Breast epithelium (tissue), 4 donors: ENCODE results near the gene ZCWPW2. TPM values are rescaled to one million over a fixed set of nuclear protein-coding genes. Genes with fewer than 3 reads are reported as not detected.

ENCODE experiments used
- DNase-seq, 2 donors: peaks; one replicate each; pipeline ENCODE4 v3.0.0-alpha.2; 2019; ENCODE audit warnings: low spot score in 2 of 2
- H3K27ac ChIP-seq, 2 donors: fragments of 200-600 bp; sonication (generic) in 1 of 2; one replicate each; pipeline ENCODE4 v1.5.1; 2016 to 2019; ENCODE audit warnings: mild to moderate bottlenecking in 1 of 2
- H3K27me3 ChIP-seq, 2 donors: fragments of 200-600 bp; sonication (generic) in 1 of 2; one replicate each; pipeline versions ENCODE4 v1.5.1 to v1.6.0; 2017 to 2019; ENCODE audit warnings: control low read depth in 1 of 2, mild to moderate bottlenecking in 1 of 2
- H3K36me3 ChIP-seq: fragments of 200-600 bp; one replicate; pipeline ENCODE4 v1.5.1; 2019
- H3K4me1 ChIP-seq, 2 donors: fragments of 200-600 bp; sonication (generic); one replicate each; pipeline ENCODE4 v1.5.1; 2016 to 2019; ENCODE audit warnings: control low read depth in 1 of 2
- H3K4me3 ChIP-seq, 3 donors: fragments of 200-600 bp; sonication (generic); 1 replicate in 2 of 3; 2 replicates in 1 of 3; pipeline ENCODE4 v1.5.1; 2016 to 2019; ENCODE audit warnings: mild to moderate bottlenecking in 3 of 3, moderate library complexity in 2 of 3
- H3K9me3 ChIP-seq, 2 donors: fragments of 200-600 bp; sonication (generic) in 1 of 2; one replicate each; pipeline ENCODE4 v1.5.1; 2016 to 2019; ENCODE audit warnings: control low read depth in 1 of 2
- POLR2A ChIP-seq: fragments of 450-650 bp; IDR thresholded peaks from one replicate; pipeline ENCODE4 v1.6.1; 2016; ENCODE audit warnings: antibody characterized with exemption, mild to moderate bottlenecking, moderate library complexity
- POLR2AphosphoS5 ChIP-seq, 3 donors: sonication (generic); formaldehyde crosslinking; IDR thresholded peaks; one replicate each; pipeline ENCODE4 v1.6.1; 2017; ENCODE audit warnings: antibody characterized with exemption in 3 of 3
- intact Hi-C: fragments of 100-400 bp; cut with DNase I; formaldehyde crosslinking; loops from one replicate; pipeline ENCODE4 v1.15.1; 2023; ENCODE audit warnings: low total_unique reads
- total RNA-seq, 3 donors: library from RNA; depleted of rRNA; stranded (reverse); fragments of >200 nt; gene quantifications; one replicate each; pipeline ENCODE4 v1.1.0, GENCODE V29; 2016
- TF ChIP-seq, protein P1 (sequence below), 3 donors: fragments of 450-650 bp; IDR thresholded peaks; one replicate each; pipeline ENCODE4 v1.5.1; 2016 to 2017; ENCODE audit warnings: antibody characterized with exemption in 3 of 3, mild to moderate bottlenecking in 3 of 3, moderate library complexity in 3 of 3

The ZCWPW2 gene
- total RNA-seq, 3 donors from 2014 or later = 1.1 to 2.3 (median 1.3) TPM

GRCh38 chr3:28406241-28406640 lies 57.7 kb downstream of the ZCWPW2 start:
- intact Hi-C loops = no loop called here
- Histone ChIP-seq H3K27ac (no peak overlapping the region), H3K9me3 (peaks cover 17 to 42% of the 10 kb centered on the region in 2 donors), H3K4me1 (no peaks in the 10 kb centered on the region), H3K4me3 (no peak overlapping the region), H3K36me3 (no peaks in the 10 kb centered on the region), H3K27me3 (no peaks in the 10 kb centered on the region)
- TF ChIP-seq POLR2A = no peak
- TF ChIP-seq POLR2AphosphoS5 (IDR thresholded peaks at IDR 0.05) = no peak
- TF ChIP-seq, protein P1, sequence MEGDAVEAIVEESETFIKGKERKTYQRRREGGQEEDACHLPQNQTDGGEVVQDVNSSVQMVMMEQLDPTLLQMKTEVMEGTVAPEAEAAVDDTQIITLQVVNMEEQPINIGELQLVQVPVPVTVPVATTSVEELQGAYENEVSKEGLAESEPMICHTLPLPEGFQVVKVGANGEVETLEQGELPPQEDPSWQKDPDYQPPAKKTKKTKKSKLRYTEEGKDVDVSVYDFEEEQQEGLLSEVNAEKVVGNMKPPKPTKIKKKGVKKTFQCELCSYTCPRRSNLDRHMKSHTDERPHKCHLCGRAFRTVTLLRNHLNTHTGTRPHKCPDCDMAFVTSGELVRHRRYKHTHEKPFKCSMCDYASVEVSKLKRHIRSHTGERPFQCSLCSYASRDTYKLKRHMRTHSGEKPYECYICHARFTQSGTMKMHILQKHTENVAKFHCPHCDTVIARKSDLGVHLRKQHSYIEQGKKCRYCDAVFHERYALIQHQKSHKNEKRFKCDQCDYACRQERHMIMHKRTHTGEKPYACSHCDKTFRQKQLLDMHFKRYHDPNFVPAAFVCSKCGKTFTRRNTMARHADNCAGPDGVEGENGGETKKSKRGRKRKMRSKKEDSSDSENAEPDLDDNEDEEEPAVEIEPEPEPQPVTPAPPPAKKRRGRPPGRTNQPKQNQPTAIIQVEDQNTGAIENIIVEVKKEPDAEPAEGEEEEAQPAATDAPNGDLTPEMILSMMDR (IDR thresholded peaks at IDR 0.05) = no peak
- DNase-seq = no peak

- H3K4me1 ChIP-seq = no peaks in the 10 kb centered on the region
- DNase-seq = no peak
- intact Hi-C loops = no loop called here
- peaks cover 0 to 10% of the 10 kb centered on the region in 2 donors for H3K9me3 ChIP-seq
- H3K27ac ChIP-seq = no peak overlapping the region
- no peaks in the 10 kb centered on the region for H3K36me3 ChIP-seq
- no peak overlapping the region for H3K4me3 ChIP-seq
- no peaks in the 10 kb centered on the region for H3K27me3 ChIP-seq
- TF ChIP-seq, protein P1 (IDR thresholded peaks at IDR 0.05) = no peak
- TF ChIP-seq POLR2A = no peak
- TF ChIP-seq POLR2AphosphoS5 (IDR thresholded peaks at IDR 0.05) = no peak
Measured at GRCh38 chr3:28449398-28449797, 100.9 kb downstream of the ZCWPW2 start.

DNA sequence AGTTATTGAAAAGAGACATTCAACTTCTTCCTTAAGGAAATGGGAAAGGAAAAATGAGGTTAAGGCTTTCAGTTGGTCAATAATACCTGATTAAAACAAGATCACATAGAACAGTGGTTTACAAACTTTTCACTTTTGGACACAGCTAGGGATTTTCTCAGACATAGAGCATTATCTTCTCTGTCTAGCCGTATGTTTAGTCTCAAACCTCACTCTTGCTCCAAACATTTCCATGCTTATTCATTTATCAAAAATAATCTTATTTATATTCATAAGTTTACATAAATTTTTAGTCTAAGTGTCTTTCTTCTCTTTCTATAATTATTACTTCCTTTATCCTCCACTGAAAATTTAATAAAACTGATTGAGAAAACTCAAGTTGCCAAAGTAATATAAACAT lies 114.3 kb downstream of the ZCWPW2 start:
- no peak overlapping the region for H3K4me3 ChIP-seq
- intact Hi-C loops = no loop called here
- no peak overlapping the region for H3K27ac ChIP-seq
- TF ChIP-seq POLR2A (no peak), POLR2AphosphoS5 (IDR thresholded peaks at IDR 0.05) (no peak)
- TF ChIP-seq, protein P1 (IDR thresholded peaks at IDR 0.05) = no peak
- H3K4me1 ChIP-seq = no peaks in the 10 kb centered on the region
- no peaks in the 10 kb centered on the region for H3K9me3 ChIP-seq
- no peak for DNase-seq
- no peaks in the 10 kb centered on the region for H3K27me3 ChIP-seq
- peaks cover under 1% of the 10 kb centered on the region for H3K36me3 ChIP-seq

GRCh38 chr3:28467414-28467813 lies 118.9 kb downstream of the ZCWPW2 start:
- H3K36me3 ChIP-seq = no peaks in the 10 kb centered on the region
- peaks cover 0 to 9% of the 10 kb centered on the region in 2 donors for H3K9me3 ChIP-seq
- DNase-seq = no peak
- no peak overlapping the region for H3K4me3 ChIP-seq
- H3K27ac ChIP-seq = no peak overlapping the region
- intact Hi-C loops = no loop called here
- H3K4me1 ChIP-seq = no peaks in the 10 kb centered on the region
- H3K27me3 ChIP-seq = no peaks in the 10 kb centered on the region
- TF ChIP-seq POLR2A (no peak), POLR2AphosphoS5 (IDR thresholded peaks at IDR 0.05) (no peak)
- TF ChIP-seq, protein P1 (IDR thresholded peaks at IDR 0.05) = no peak

GRCh38 chr3:28476194-28476593 lies 127.7 kb downstream of the ZCWPW2 start:
- TF ChIP-seq, protein P1 (IDR thresholded peaks at IDR 0.05) = peak in 2 of 3 donors; percentile 22 to 26
- no peak for TF ChIP-seq POLR2A
- no peak overlapping the region for H3K27ac ChIP-seq
- intact Hi-C loops = no loop called here
- no peaks in the 10 kb centered on the region for H3K36me3 ChIP-seq
- no peaks in the 10 kb centered on the region for H3K4me1 ChIP-seq
- DNase-seq = no peak
- H3K27me3 ChIP-seq = no peaks in the 10 kb centered on the region
- no peak overlapping the region for H3K4me3 ChIP-seq
- H3K9me3 ChIP-seq = peaks cover 0 to 9% of the 10 kb centered on the region in 2 donors
